NOMO-1 treated with dmso at 0.1 percent for 144 hours (cell line): Measurements from ENCODE around the gene GLI3.

Experiments
- DNase-seq: peaks from one replicate; lab custom pipeline; 2025; ENCODE audit not compliant: unreplicated experiment; lab: John Stamatoyannopoulos, UW

The GLI3 gene

GRCh38 chr7:42144604-42145003, 92.4 kb downstream of the GLI3 start:
- DNase-seq, result no peak

GRCh38 chr7:42143711-42144600, 93.1 kb downstream of the GLI3 start:
- no peak for DNase-seq

DNA sequence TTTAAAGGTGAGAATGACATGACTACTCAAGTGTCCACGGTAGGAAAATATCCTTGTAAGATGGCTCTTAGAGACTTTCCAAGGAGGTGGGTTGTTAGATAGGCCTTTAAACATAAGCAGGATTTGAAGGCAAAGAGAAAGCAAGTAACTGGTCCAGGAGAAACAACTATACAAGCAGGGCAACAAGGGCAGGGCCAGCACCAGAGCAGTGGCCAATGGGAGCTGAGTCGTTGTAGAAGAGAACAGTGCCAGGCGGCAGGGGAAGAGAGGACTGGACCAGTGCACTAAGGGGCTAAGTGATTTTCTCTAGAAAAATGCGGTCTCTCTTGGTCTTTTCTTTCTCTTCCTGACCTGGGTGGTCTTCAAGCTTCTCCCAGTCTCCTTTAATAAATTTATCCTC, 94.9 kb downstream of the GLI3 start:
- no peak for DNase-seq

DNA sequence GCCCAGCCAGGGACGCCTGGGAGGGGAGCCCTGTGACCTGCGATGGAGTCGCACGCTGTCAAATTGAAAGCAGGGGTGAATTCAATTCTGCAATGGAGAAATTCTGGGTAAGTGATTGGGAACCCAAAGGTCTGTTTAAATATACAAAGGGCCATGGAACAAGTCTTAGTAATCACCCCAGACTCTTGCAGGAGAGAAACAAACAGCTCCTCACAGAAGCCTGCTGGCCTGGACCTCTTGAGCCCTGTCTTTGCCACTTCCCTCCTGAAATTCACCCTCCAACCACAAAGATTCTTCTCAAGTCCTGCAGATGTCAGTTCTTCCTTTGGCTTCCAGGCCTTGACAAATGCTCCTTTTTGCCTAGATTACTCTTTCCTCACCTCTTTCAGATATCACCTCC, 97.3 kb downstream of the GLI3 start:
- DNase-seq, result no peak

DNA sequence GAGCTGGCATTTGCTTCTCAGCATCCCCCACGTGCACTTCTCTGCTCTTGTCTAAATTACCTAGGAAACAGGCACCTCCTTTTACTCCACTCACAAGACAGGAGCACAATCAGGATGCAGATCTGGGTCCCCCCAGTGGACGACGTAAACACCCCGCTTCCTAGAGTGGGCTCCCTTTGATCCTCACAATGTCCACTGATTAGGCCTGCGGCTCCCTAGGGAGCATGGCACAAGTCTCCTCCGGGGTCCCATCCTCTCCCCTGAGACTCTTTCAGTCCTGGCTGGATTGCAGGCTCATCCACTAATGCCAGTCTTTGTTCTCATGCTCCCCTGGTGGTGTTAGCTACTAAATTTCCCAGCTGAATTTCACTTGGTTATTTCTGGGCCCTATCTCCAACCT, 98.3 kb downstream of the GLI3 start:
- DNase-seq, result no peak

DNA sequence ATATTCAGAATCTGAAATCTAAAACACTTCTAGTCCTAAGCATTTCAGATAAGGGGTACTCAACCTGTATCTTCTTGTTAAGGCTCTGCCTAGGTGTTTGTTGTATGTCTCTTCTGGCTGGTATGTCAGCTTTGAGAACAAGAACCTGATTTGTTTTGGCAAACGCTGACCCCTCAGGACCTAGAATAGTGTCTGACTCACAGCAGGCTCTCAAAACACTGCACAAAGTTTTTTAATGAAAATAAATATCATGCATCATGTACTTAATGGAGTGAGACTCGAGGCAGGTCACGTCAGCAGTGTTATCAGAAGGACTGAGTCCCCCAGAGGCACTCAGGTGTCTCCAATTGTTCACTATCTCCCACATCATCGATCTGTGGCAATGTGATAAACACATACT, 99.1 kb downstream of the GLI3 start:
- DNase-seq, result no peak

DNA sequence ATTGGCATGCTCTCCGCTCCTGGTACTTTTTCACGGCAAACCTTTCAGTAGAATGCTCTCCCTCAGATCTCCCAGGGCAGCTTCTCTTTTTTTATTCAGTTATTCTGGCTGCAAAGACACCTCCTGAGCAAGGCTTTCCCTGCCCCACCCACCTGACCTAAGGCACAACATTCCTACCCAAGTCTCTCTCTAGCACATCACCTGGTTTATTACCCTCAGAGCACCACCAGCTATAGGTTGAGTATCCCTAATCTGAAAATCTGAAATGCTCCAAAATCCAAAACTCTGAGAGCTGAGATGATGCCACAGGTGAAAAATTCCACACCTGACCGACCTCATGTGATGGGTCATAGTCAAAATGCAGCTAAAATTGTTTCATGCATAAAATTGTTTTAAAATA, 99.6 kb downstream of the GLI3 start:
- no peak for DNase-seq

DNA sequence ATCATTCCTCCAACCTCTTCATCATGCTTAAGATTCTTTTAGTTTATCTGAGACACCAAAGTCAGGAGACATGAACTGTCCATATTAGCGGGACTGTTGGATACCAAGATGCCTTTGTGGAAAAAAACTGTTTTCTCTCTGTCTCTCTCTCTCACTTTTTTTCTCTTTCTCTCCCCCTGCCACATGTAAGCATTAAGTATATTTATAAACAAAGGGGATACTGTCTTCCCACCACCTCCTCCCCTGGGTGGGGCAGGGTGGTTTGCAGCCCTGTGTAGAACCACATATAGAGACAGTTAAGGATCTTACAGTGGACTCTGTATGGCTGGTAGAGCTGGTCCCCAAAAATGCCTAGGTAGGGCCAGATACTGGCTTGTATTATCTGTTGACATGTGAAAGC, 101.3 kb downstream of the GLI3 start:
- no peak for DNase-seq

- DNase-seq, result no peak
Observed at GRCh38 chr7:42134276-42134876, 102.6 kb downstream of the GLI3 start.

DNA sequence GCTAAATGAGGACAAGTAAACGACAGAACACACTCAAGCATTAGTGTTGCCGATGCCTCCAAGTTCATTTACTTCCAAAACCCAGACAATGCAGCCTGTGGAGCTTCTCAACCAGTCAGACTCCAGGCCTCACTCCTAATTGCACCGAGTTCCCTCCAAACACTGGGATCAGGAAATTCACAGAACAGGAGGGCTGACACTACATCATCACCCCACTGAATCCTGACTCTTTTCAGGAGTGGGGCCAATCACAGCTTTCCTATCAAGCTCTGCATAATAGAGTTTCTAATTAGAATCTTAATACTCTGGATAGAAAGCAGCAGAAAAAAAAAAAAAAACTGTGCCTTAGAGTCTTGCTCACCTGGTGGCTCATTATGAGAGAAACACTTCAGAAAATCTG, 103.7 kb downstream of the GLI3 start:
- no peak for DNase-seq

- no peak for DNase-seq
Observed at GRCh38 chr7:42128703-42129102, 108.3 kb downstream of the GLI3 start.

DNA sequence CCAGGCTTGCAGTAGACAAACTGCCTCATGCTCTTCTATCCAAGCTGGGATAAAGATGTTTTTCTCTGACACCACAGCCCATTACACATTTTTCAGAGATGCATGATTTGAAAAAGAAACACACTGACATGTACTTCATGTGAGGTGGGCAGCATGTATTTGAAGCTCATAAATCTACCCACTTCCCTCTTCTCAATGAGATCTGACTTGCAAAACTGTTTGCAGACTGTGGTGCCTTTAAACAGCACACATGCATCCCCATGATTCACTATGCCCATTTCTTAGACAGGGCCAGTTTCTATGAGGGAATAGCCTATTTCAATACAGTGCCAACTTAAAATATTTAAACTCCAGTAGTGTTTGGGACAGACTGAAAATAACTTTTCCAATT, 109.8 kb downstream of the GLI3 start:
- peak; percentile 38 for DNase-seq

GRCh38 chr7:42126475-42127231, 110.4 kb downstream of the GLI3 start:
- DNase-seq, result no peak

DNA sequence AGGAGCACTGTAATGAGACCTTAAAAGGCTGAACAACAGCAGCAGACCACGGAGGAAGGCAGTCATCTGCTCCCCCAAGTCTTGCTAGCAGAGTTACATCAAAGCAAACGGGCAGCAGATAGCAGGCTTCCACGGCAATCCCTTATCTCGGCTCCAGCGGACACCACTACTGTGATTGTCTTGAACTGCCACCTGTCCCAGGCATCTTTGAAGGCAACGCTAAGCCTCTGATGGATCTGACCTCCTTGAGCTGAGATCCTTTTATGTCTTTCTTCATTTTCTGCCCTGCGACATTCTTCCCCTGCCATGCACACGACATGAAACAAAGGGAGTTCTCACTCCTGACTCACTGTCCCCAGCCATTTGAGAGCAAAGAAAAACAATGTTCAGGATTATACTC, 111.7 kb downstream of the GLI3 start:
- no peak for DNase-seq

- DNase-seq, result no peak
Observed at GRCh38 chr7:42123716-42124115, 113.3 kb downstream of the GLI3 start.

DNA sequence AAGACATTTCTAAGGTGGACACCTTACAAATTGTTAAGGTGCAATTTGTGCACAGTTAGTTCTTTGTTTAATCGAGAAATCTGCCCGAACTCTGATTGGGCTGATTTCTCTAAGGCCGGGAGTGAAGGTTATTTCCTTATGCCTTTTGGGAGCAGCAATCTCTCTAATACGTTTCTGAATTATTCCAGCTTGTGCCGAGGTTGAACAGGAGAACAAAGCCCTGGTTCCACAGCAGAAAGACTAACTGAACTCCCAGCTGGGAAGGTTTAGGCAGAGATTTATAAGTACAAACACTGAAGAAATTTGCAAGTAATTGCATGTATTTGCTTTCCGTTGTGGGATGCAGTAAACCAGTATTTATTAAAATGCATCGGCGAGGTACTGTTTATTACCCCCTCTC, 116.8 kb downstream of the GLI3 start:
- DNase-seq, result no peak

GRCh38 chr7:42117201-42117600, 119.8 kb downstream of the GLI3 start:
- DNase-seq, result no peak

DNA sequence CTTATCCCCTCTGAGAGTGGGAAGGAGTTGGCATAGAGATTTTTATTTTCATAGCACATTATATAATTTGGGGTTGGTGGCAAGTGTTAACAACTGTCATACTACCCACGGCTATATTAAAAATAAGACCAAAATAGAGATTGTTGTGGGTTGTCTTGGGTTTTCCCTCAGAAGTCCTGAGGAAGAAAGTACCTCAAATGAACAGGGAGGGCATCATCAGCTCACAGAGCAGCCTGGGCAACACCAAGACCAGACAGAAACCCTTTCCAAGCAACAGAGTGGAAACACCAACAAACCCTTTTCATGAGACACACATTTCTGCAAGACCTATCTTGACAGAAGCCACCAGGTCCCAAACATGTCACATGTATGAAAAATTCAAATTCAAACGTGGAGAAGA, 121.2 kb downstream of the GLI3 start:
- no peak for DNase-seq

DNA sequence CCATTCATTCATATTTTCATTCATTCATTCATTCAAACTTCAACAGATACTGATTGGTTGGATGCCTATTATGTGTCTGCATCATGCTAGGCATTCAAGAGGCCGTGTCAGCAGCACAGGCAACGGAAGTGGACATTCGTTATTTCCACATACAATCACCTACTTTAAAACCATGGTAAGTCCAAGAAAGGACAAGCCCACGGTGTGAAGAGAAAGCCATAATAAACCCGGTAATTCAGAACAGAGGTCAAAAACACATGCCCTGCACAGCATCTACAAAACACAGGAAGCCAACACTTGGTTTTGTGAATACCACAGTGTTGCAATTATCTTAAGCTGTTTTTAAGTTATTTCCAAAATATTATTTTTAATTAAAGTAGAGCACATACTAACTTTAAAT, 126.7 kb downstream of the GLI3 start:
- DNase-seq, result no peak

GRCh38 chr7:42108803-42109528, 128.0 kb downstream of the GLI3 start:
- no peak for DNase-seq

DNA sequence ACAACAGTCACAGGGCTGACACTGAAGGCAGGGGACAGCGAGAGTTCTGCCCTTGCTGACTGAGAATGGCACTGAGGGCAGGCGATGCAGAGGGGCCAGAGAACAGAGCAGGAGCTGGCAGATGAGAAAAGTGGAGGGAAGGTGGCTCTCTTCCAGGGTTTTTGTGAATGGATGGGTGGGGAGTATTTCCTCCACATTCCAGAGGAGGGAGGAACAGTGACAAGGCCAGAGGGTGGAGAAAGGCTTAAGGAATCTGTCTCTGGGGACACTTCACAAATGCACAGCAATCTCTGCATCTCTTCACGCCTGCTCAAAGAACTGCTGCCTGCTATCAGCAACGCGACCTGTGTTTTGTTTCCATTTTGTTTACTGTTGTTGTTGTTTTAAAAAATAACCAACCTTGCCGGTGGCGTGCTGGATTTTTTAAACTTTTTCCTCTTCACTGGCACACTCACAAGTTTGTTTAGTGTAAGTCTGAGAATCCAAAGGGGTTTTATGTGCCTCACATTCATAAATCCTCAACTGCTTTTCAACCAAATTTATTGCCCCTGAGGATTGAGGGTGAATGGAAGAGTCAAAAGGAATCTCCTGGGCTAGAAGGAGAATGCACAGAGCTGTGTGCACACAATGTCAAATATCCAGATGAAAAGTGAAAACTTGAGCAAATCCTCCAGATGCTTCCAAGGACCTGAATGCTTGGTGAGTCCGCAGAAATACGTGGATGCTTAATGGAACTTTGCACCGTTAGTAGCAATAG, 129.3 kb downstream of the GLI3 start:
- no peak for DNase-seq
